ENCODE measurements around the gene IZUMO3.

- TF ChIP-seq CTCF (IDR thresholded peaks at IDR 0.05) (no peak), EZH2phosphoT487 (IDR thresholded peaks at IDR 0.05; ENCODE audit: borderline replicate concordance, low read depth) (no peak), POLR2AphosphoS5 (IDR thresholded peaks at IDR 0.05; ENCODE audit: low read depth, low read length) (no peak), MAX (IDR thresholded peaks at IDR 0.05; ENCODE audit: low read depth) (no peak), YY1 (IDR thresholded peaks at IDR 0.05; ENCODE audit: low read depth) (no peak)
These were observed 7.5 kb upstream of the IZUMO3 start for GRCh38 chr9:24553183-24553552.
